NCI-H82 (cell line): Measurements from ENCODE around the gene PTPRD.

Experiments used
- DNase-seq: peaks from one replicate; lab custom pipeline; 2025; lab: John Stamatoyannopoulos, UW

PTPRD gene

GRCh38 chr9:10268531-10269485 lies 344.0 kb downstream of the PTPRD start:
- DNase-seq, result peak; percentile 72

- no peak for DNase-seq
Observed at GRCh38 chr9:10265153-10265631, 347.6 kb downstream of the PTPRD start.

GRCh38 chr9:10260501-10260900 lies 352.3 kb downstream of the PTPRD start:
- DNase-seq, result no peak

- DNase-seq, result no peak
Observed at GRCh38 chr9:10259668-10260067, 353.1 kb downstream of the PTPRD start.

GRCh38 chr9:10255758-10256157 lies 357.0 kb downstream of the PTPRD start:
- no peak for DNase-seq

- DNase-seq, result no peak
Observed at GRCh38 chr9:10254338-10254737, 358.5 kb downstream of the PTPRD start.

GRCh38 chr9:10253341-10253740 lies 359.5 kb downstream of the PTPRD start:
- DNase-seq, result no peak

- DNase-seq, result no peak
Observed at GRCh38 chr9:10252174-10252573, 360.6 kb downstream of the PTPRD start.

- DNase-seq, result no peak
Observed at GRCh38 chr9:10251490-10251889, 361.3 kb downstream of the PTPRD start.

GRCh38 chr9:10250219-10250618 lies 362.6 kb downstream of the PTPRD start:
- no peak for DNase-seq

GRCh38 chr9:10248890-10249289 lies 363.9 kb downstream of the PTPRD start:
- no peak for DNase-seq

- no peak for DNase-seq
Observed at GRCh38 chr9:10242255-10242654, 370.5 kb downstream of the PTPRD start.

GRCh38 chr9:10238087-10238486 lies 374.7 kb downstream of the PTPRD start:
- DNase-seq, result no peak

- DNase-seq, result no peak
Observed at GRCh38 chr9:10237584-10237983, 375.2 kb downstream of the PTPRD start.

- no peak for DNase-seq
Observed at GRCh38 chr9:10236161-10236560, 376.6 kb downstream of the PTPRD start.

- DNase-seq, result peak; percentile 79
Observed at GRCh38 chr9:10235376-10235775, 377.4 kb downstream of the PTPRD start.

GRCh38 chr9:10232352-10232930 lies 380.4 kb downstream of the PTPRD start:
- peak; percentile 36 for DNase-seq

GRCh38 chr9:10230512-10230911 lies 382.3 kb downstream of the PTPRD start:
- DNase-seq, result no peak

GRCh38 chr9:10228082-10228481 lies 384.7 kb downstream of the PTPRD start:
- DNase-seq, result no peak

- no peak for DNase-seq
Observed at GRCh38 chr9:10226996-10227395, 385.8 kb downstream of the PTPRD start.

GRCh38 chr9:10212702-10213101 lies 400.1 kb downstream of the PTPRD start:
- no peak for DNase-seq

- DNase-seq, result no peak
Observed at GRCh38 chr9:10208691-10209069, 404.1 kb downstream of the PTPRD start.

GRCh38 chr9:10204276-10204675 lies 408.5 kb downstream of the PTPRD start:
- no peak for DNase-seq
